ENCODE data around the gene ZBTB20. TPM values are rescaled to one million over a fixed set of nuclear protein-coding genes. Genes with fewer than 3 reads are reported as not detected.

Gene ZBTB20
- total RNA-seq, 4 donors from 2014 or later, result 69.9 to 112 (median 80.8) TPM

DNA sequence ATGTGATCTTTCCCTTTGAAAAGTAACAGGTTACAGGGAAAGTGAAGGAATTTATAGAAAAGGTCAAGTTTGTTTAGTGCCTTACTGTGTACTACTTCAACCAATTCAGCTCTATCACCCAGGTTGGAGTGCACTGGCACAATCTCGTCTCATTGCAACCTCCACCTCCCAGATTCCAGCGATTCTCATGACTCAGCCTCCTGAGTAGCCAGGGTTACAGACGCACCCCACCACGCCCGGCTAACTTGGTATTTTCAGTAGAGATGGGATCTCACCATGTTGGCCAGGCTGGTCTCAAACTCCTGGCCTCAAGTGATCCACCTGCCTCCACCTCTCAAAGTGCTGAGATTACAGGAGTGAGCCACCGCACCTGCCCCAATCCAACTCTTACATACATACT lies 279.7 kb downstream of the ZBTB20 start:
- 96% methylated on average over 6 of the region's 6 CpGs for WGBS
- no peaks in the 10 kb centered on the region for H3K27me3 ChIP-seq
- H3K36me3 ChIP-seq, result no peaks in the 10 kb centered on the region
- H3K27ac ChIP-seq (replicated peaks in 1 of 4), result no peak overlapping the region
- peaks cover 7 to 27% (median 14%) of the 10 kb centered on the region in 4 donors for H3K4me1 ChIP-seq
- no peak for TF ChIP-seq CTCF (IDR thresholded peaks at IDR 0.05)
- TF ChIP-seq POLR2A (IDR thresholded peaks at IDR 0.05; ENCODE audit: low read depth), result no peak
- no peak for TF ChIP-seq POLR2AphosphoS5 (IDR thresholded peaks at IDR 0.05)
- TF ChIP-seq EP300 (IDR thresholded peaks at IDR 0.05), result no peak
- intact Hi-C loops (cut with DNase I), result no loop called here
- H3K4me3 ChIP-seq, result no peak overlapping the region
- no peak for DNase-seq (ENCODE audit: extremely low spot score)
- H3K9me3 ChIP-seq, result no peaks in the 10 kb centered on the region

DNA sequence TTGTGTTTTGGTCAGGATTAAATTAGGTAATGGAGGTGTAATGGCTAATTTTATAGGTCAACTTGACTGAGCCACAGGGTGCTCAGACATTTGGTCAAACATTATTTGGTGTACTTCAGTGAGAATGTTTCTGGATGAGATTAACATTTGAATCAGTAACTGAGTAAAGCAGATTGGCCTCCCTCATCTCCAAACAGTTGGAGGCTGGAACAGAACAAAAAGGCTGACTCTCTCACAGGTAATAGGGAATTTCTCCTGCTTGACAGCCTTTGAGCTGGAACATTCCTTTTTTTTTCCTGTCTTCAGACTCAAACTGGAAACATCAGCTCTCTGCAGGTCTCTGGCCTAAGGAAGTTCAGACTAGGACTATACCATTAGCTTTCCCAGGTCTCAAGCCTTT lies 280.7 kb downstream of the ZBTB20 start:
- no peak for DNase-seq (ENCODE audit: extremely low spot score)
- peaks cover 0 to 23% (median 9%) of the 10 kb centered on the region in 4 donors for H3K4me1 ChIP-seq
- H3K27ac ChIP-seq (replicated peaks in 1 of 4), result no peak overlapping the region
- H3K9me3 ChIP-seq, result no peaks in the 10 kb centered on the region
- intact Hi-C loops (cut with DNase I), result no loop called here
- H3K36me3 ChIP-seq, result no peaks in the 10 kb centered on the region
- H3K27me3 ChIP-seq, result no peaks in the 10 kb centered on the region
- TF ChIP-seq EP300 (IDR thresholded peaks at IDR 0.05) (no peak), POLR2A (IDR thresholded peaks at IDR 0.05; ENCODE audit: low read depth) (no peak), CTCF (IDR thresholded peaks at IDR 0.05) (no peak), POLR2AphosphoS5 (IDR thresholded peaks at IDR 0.05) (no peak)
- no peak overlapping the region for H3K4me3 ChIP-seq

DNA sequence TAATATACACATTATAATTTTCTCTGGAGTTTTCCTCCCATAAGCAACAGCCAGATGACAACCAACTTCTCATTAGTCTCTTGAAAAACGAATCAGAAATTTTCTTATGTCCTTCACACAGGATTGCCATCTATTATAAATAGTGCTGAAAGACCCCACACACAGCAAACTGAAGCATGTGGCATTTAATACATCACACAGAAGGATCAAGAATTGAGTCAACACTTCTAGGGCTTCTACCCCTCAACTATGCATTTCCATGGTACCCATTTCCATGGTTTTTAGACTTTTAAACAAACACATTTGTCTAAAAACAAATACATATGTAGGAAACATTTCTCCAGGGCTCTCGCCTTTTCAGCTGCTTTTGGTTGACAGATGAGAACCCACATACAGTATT lies 282.1 kb downstream of the ZBTB20 start:
- H3K27me3 ChIP-seq, result no peaks in the 10 kb centered on the region
- peaks cover 0 to 21% (median 7%) of the 10 kb centered on the region in 4 donors for H3K4me1 ChIP-seq
- no peaks in the 10 kb centered on the region for H3K9me3 ChIP-seq
- H3K36me3 ChIP-seq, result no peaks in the 10 kb centered on the region
- no peak for DNase-seq (ENCODE audit: extremely low spot score)
- H3K4me3 ChIP-seq, result no peak overlapping the region
- 95% methylated on average over 2 of the region's 2 CpGs for WGBS
- TF ChIP-seq EP300 (IDR thresholded peaks at IDR 0.05) (no peak), CTCF (IDR thresholded peaks at IDR 0.05) (no peak), POLR2A (IDR thresholded peaks at IDR 0.05; ENCODE audit: low read depth) (no peak), POLR2AphosphoS5 (IDR thresholded peaks at IDR 0.05) (no peak)
- H3K27ac ChIP-seq (replicated peaks in 1 of 4), result no peak overlapping the region
- intact Hi-C loops (cut with DNase I), result no loop called here

- Histone ChIP-seq H3K4me3 (peak overlapping the region; percentile 16 to 46 (median 35)), H3K4me1 (peaks cover 0 to 21% (median 7%) of the 10 kb centered on the region in 4 donors), H3K27ac (replicated peaks in 1 of 4) (peak overlapping the region in 3 of 4 donors; percentile 18 to 34 (median 24)), H3K9me3 (no peaks in the 10 kb centered on the region), H3K27me3 (no peaks in the 10 kb centered on the region), H3K36me3 (no peaks in the 10 kb centered on the region)
- DNase-seq (ENCODE audit: extremely low spot score), result no peak
- WGBS, result 31% methylated on average over 1 of the region's 1 CpG
- intact Hi-C loops (cut with DNase I), result no loop called here
- TF ChIP-seq CTCF (IDR thresholded peaks at IDR 0.05) (no peak), POLR2A (IDR thresholded peaks at IDR 0.05; ENCODE audit: low read depth) (no peak), POLR2AphosphoS5 (IDR thresholded peaks at IDR 0.05) (no peak), EP300 (IDR thresholded peaks at IDR 0.05) (no peak)
Observed at GRCh38 chr3:114863848-114864247, 283.2 kb downstream of the ZBTB20 start.

DNA sequence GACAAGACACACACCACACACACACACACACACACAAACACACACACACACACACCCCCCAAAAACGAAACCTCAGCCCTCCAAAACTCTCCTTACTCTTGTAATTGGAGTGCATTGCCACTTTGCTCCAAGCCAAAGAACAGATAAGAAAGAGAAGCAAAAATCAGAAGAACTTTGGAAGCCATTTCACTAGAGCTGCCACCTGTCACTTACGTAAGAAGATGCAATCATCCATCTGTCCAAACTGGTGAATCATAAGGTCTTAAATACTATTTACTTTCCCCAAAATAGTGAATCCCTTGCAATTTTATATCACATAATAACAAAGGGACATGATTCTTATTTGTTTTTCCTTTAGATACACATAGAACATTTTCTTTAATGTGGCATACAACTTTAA lies 285.4 kb downstream of the ZBTB20 start:
- 76% methylated on average over 2 of the region's 2 CpGs for WGBS
- no peaks in the 10 kb centered on the region for H3K9me3 ChIP-seq
- intact Hi-C loops (cut with DNase I), result no loop called here

More for the DNA sequence above, 285.4 kb downstream of the ZBTB20 start:
- DNase-seq (ENCODE audit: extremely low spot score), result no peak
- Histone ChIP-seq H3K27ac (replicated peaks in 1 of 4) (no peak overlapping the region), H3K4me3 (no peak overlapping the region), H3K36me3 (no peaks in the 10 kb centered on the region), H3K27me3 (no peaks in the 10 kb centered on the region), H3K4me1 (peaks cover 0 to 21% (median 10%) of the 10 kb centered on the region in 4 donors)
- no peak for TF ChIP-seq CTCF (IDR thresholded peaks at IDR 0.05)
- TF ChIP-seq POLR2A (IDR thresholded peaks at IDR 0.05; ENCODE audit: low read depth), result no peak
- no peak for TF ChIP-seq POLR2AphosphoS5 (IDR thresholded peaks at IDR 0.05)
- no peak for TF ChIP-seq EP300 (IDR thresholded peaks at IDR 0.05)

Measured in esophagus muscularis mucosa (tissue), 4 donors.